HG02759 (cell line): ENCODE data around the gene AOPEP.

Source experiments
- ATAC-seq: cut with Tn5 transposase; IDR thresholded peaks from one replicate; pipeline ENCODE4 v1.9.1; 2021; ENCODE audit warnings: mild to moderate bottlenecking, moderate library complexity; ENCODE audit not compliant: unreplicated experiment

AOPEP gene

GRCh38 chr9:94885854-94886447 is 159.5 kb downstream of the AOPEP start:
- ATAC-seq, result no peak

DNA sequence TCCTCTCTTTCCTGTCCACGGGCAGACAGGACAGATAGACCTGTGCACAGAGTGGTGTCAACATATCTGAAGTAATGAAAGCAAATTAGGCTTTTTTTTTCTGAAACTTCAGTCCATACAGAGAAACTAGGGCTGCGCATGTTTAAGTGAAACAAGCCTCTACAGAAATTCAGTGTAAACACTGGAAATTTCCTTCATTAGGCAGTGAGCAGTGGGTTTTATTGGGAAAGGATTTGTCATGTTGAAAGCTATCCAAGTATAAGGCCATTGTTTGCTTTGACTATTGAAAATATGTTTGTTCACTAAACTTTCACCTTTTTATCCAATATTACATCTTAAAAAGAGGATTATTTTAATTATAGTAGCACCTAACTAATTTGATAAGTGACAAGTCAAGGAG is 161.2 kb downstream of the AOPEP start:
- ATAC-seq, result no peak

DNA sequence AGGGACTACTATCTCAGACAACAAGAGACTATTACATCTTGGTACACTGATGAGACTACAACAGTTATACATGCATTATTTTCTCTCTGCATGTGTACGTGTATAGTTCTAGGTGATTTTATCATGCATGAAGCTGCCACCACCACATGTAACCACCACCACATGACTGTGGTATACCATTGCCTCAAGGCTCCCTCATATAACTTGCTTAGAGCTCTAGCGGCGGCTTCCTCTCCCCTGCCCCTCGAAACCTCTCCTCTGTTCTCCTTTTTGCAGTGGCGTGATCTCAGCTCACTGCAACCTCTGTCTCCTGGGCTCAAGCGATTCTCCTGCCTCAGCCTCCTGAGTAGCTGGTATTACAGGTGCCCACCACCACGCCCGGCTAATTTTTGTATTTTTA is 162.3 kb downstream of the AOPEP start:
- no peak for ATAC-seq

DNA sequence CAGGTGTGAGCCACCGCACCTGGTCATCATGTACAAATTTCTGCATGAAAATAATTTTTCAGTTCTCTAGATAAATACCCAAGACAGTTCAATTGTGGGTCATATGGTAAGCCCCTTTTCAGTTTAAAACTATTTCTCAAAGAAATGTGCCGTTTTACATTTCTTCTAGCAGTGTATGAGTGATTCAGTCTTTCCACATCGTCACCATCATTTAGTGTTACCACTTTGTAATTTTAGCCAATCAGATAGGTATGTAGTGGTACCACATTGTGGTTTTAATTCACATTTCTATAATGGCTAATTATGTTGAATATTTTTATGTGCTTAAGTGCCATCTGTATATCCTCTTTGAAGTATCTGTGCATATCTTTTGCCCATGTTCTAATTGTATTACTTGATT is 163.1 kb downstream of the AOPEP start:
- ATAC-seq, result no peak

GRCh38 chr9:94891183-94891582 is 164.7 kb downstream of the AOPEP start:
- no peak for ATAC-seq

DNA sequence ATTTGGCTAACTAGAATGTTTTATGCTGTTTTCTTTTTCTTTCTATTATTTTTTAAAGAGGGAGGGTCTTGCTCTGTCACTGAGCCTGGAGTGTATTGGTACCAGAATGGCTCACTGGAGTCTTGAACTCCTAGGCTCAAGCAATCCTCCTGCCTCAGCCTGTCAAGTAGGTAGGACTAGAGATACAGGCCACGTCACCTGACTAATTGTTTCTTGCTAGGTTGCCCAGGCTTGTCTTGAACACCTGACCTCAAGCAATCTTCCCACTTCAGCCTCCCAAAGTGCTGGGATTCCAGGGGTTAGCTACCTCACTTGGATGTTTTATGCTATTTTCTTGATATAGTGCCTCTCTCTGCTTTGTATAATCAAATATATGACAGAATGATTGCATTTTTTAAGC is 166.2 kb downstream of the AOPEP start:
- ATAC-seq, result no peak

DNA sequence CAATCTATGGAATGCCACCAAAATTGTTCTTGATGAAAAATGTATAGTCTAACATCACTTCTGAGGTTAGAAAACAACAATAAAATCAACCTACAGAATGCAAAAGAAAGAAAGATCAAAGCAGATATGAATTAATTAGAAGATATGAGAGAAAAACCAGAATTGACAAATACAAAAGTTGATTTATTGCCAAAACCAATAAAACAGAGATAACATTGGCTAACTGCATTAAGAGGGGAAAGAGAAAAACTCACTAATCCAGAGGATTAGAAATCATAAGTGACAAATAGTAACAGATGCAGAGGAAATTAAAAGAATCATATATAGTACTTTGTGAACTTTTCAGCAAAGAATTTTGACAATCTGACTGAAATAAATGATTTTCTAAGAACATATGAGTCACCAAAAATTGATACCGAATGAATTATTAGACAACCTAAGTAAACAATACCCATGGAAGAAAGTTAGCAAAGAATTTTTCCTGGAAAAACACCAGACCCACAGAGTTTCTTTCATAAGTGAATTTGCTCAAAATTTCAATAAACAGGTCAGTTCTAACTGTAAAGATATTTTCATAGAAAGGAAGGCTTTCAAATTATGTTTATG is 167.7 kb downstream of the AOPEP start:
- ATAC-seq, result no peak

- ATAC-seq, result no peak
Observed at GRCh38 chr9:94895668-94896067, 169.2 kb downstream of the AOPEP start.

DNA sequence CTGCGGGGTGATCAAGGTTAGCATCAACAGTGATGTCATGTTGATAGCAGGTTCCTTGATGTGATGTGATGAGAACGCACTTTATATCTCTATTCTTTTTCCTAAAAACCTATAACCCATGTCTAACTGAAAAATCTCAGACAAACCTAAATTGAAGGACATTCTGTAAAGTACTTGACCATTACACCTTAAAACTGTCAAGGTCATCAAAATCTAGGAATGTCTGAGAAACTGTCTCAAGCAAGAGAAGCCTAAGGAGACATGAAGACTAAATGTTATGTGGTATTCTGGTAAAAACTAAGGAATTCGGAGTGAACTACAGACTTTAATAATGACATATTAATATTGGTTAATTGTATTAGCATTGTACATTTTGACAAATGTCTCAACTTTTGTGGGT is 170.0 kb downstream of the AOPEP start:
- ATAC-seq, result no peak

GRCh38 chr9:94899464-94900221 is 173.1 kb downstream of the AOPEP start:
- ATAC-seq, result no peak

DNA sequence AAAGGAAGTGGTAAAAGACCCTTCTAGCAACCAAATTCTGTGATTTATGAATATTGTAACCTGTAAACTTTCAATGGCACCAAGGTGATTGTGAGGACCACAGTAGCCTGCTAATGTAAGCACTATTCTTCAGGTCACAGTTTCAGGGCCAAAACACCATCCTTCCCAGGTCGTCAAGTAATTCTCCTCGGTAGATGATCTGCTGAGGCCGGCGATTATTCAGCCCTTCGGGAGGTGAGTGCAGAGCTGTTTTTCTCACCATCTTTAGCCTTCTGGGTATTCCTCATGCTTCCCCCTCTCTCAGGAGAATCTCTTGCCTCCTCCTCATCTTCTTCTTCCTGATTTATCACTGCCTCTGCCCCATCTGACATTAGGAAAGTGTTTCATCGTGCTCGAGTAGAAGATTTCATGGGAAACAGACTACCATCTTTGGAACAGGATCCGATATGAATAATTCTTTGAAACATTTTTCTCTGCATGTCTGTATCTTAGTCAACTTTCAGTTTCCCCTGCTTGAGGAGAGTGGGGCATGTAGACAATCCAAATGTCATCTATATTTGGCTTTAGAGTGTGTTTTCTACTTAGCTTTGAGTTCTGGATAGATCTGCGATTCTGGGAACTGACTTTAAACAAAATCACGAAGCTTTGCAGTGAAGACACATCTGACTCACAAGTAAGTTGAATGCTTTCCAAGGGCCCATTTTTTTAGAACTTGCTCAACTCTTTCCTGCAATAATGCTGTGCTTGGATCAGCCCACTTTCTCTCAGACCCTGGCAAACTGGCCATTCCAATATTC is 173.9 kb downstream of the AOPEP start:
- ATAC-seq, result no peak

GRCh38 chr9:94901019-94901363 is 174.5 kb downstream of the AOPEP start:
- ATAC-seq, result no peak

DNA sequence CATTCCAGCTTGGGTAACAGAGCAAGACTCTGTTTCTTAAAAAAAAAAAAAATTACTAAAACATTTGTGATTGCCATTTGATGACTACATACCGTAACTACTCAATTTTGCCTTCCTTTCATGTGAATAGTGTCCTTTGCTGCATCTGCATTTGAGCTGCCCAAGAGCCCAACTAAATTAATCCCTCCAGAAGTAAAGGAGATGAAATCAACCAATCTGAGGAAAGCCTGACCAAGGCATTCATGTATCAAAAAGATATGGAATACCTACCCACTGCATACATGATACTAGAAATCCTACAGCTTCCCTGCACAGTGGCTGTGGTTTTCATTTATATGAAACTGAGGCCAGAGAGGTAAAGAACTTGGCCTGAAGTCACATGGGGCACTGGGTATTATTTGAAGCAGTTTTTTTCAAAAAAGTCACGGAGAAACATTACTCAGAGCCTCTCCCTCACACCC is 177.5 kb downstream of the AOPEP start:
- ATAC-seq, result no peak

GRCh38 chr9:94904806-94905205 is 178.3 kb downstream of the AOPEP start:
- ATAC-seq, result no peak

- no peak for ATAC-seq
Observed at GRCh38 chr9:94905606-94906005, 179.1 kb downstream of the AOPEP start.

GRCh38 chr9:94906181-94906580 is 179.7 kb downstream of the AOPEP start:
- ATAC-seq, result no peak

- ATAC-seq, result no peak
Observed at GRCh38 chr9:94906713-94907112, 180.2 kb downstream of the AOPEP start.

DNA sequence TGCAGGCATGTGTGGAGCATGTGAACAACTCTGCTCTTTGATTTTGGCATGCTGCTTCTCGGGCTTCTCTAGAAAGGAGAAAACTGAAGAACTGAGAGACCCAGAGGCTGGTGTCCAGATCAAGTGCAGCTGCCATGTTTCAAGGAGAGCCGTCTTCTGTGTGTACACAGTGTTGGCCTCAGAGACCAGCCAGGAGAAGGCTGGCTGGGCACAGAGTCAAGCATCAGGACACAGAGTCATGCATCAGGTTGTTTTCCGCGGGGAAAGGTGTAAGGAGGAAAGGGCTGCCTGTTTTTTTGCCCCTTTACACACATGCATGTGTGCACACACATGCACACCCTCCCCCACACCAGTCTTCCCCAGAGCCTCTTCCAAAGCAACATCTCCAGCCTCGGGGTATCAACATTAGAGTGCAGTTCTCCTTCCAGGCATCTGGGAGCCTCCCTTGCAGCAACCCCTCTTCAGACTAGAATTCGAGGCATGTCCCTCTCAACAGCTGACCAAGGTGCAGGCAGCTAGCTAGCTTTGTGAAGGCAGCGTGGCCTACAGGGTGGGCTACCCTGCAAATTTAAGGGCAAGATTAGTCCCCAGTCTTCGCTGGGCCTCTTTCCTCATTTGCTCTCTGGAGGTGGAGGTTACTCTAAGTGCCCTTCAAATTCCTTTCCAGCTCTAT is 180.9 kb downstream of the AOPEP start:
- no peak for ATAC-seq

DNA sequence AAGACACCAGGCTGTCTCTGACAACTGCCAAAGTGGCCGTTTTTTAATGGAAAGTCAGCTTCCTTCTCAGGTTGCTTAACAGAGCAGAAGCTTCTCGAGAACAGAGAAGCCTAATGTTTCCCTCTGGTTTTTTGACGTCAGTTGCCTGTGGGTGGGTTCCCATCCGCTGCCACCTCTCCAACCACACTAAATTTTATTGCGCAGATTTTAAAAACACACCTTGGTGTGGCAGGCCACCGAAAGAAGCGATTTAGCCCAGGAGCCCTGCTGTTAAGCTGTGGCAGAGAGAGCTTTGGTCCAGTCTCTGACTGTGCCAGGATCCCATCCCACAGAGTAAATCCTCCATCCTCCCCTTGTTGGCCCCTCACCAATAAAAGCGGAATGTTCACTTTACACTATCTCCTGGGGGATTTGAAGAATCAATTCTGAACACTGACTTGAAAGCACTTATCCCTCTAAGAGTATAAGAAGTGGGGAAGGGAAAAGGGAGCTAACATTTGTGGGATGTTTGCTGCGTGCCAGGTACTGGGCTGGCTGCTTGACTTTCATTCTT is 181.6 kb downstream of the AOPEP start:
- no peak for ATAC-seq

GRCh38 chr9:94908583-94909249 is 182.2 kb downstream of the AOPEP start:
- ATAC-seq, result no peak
